Smooth muscle cell (in vitro differentiated cells): ENCODE data around the gene GATAD2A. TPM values are rescaled to one million over a fixed set of nuclear protein-coding genes. Genes with fewer than 3 reads are reported as not detected.
A peak's percentile ranks its signal among the peaks of the same experiment; 100 is the strongest.

Source experiments
- DNase-seq: peaks from one replicate; lab custom pipeline; 2025; ENCODE audit not compliant: unreplicated experiment; lab: John Stamatoyannopoulos, UW
- H2AFZ ChIP-seq: fragments of 200-600 bp; sonication (generic); 2 replicates; pipeline ENCODE4 v1.6.0; 2016; ENCODE audit warnings: antibody characterized with exemption, low read depth, mild to moderate bottlenecking
- H3F3A ChIP-seq: fragments of 200-600 bp; sonication (generic); 2 replicates; pipeline ENCODE4 v1.6.0; 2017; ENCODE audit warnings: antibody characterized with exemption, low read depth
- H3K27ac ChIP-seq: fragments of 200-600 bp; sonication (generic); 2 replicates; pipeline ENCODE4 v1.5.1; 2016; ENCODE audit warnings: low read depth, mild to moderate bottlenecking
- H3K27me3 ChIP-seq: fragments of 200-600 bp; sonication (generic); 2 replicates; pipeline ENCODE4 v1.6.1; 2016; ENCODE audit warnings: low read depth, mild to moderate bottlenecking
- H3K36me3 ChIP-seq: fragments of 200-600 bp; sonication (generic); 2 replicates; pipeline ENCODE4 v1.5.1; 2016; ENCODE audit warnings: low read depth
- H3K4me1 ChIP-seq: fragments of 200-600 bp; sonication (generic); 2 replicates; pipeline ENCODE4 v1.5.1; 2016; ENCODE audit warnings: low read depth
- H3K4me2 ChIP-seq: fragments of 200-600 bp; sonication (generic); 2 replicates; pipeline ENCODE4 v1.6.0; 2016; ENCODE audit warnings: mild to moderate bottlenecking
- H3K4me3 ChIP-seq: fragments of 200-600 bp; sonication (generic); 2 replicates; pipeline ENCODE4 v1.5.1; 2016; ENCODE audit warnings: mild to moderate bottlenecking
- H3K79me2 ChIP-seq: fragments of 200-600 bp; sonication (generic); 2 replicates; pipeline ENCODE4 v1.6.0; 2016; ENCODE audit warnings: low read depth, mild to moderate bottlenecking
- H3K9ac ChIP-seq: fragments of 200-600 bp; sonication (generic); 2 replicates; pipeline ENCODE4 v1.6.0; 2016; ENCODE audit warnings: low read depth
- H3K9me3 ChIP-seq: fragments of 200-600 bp; sonication (generic); replicated peaks from 2 replicates; pipeline ENCODE4 v1.5.1; 2016; ENCODE audit warnings: low read depth
- H4K20me1 ChIP-seq: fragments of 200-600 bp; sonication (generic); 2 replicates; pipeline ENCODE4 v1.6.0; 2016; ENCODE audit warnings: low read depth
- WGBS: methylation state at CpG from one replicate; pipeline ENCODE4 v1.1.7; 2016; ENCODE audit warnings: low lambda C conversion rate; 5-methylcytosine and 5-hydroxymethylcytosine counted together
- polyA plus RNA-seq: library from polyadenylated mRNA; unstranded; fragments of >200 nt; fragmentation: Nextera tagmentation; extraction: Ambion mirVana; gene quantifications from 2 replicates; pipeline ENCODE4 v1.2.1, GENCODE V29; 2016
- total RNA-seq: library from RNA; depleted of rRNA; stranded (reverse); fragments of >200 nt; gene quantifications from 2 replicates; pipeline ENCODE4 v1.2.3, GENCODE V29; 2014
- TF ChIP-seq, protein P1 (sequence below): fragments of 200-600 bp; sonication (generic); IDR thresholded peaks from 2 replicates; pipeline ENCODE4 v1.5.1; 2017; ENCODE audit warnings: borderline replicate concordance, mild to moderate bottlenecking, antibody characterized with exemption; ENCODE audit not compliant: insufficient read depth, poor library complexity, severe bottlenecking

Gene GATAD2A
- total and polyA plus RNA-seq, 2 experiments from 2014 or later = 26.8 to 27.0 TPM

DNA sequence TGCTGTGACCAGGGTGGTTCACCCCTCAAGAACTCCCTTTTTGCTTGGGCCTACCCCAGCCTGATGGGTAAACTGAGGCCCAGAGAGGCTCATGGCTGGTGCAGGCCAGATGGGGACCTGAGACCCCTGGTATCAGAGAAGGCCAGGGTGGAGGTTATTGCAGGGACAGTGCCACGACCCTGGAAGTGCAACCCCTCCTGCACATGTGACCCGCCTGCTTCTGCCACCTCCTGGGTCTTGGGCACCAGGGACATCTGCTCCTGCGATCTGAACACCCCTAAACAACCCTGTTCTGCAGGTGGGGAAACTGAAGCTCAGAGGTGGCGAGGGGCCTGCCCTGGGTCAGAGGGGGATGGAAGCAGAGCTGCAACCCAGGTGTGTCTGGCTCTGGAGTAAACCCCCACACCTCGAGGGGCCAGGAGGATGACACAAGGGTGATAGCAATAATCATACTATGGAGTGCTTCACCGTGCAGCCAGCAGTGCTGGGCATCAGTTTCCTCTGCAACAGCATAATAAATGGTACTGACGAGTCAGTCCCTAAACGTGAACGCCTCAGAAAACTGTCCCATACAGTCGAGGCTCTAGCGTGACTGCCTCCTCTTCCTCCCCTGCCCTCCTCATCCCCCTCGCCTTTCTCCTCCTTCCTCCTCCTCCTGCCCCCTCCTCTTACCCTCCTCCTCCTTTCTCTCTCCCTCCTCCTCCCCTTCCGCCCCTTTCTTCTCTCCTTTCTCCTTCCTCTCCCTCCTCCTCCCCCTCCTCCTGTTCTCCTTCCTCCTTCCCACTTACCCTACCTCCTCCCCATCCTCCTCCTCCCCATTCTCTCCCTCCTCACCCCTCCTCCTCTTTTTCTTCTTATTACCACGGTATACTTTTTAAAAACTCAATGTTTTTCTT lies 127.6 kb downstream of the GATAD2A start:
- H3K9ac ChIP-seq = no peak overlapping the region
- H3K9me3 ChIP-seq = no peaks in the 10 kb centered on the region
- no peaks in the 10 kb centered on the region for H3K4me1 ChIP-seq
- peak overlapping the region; percentile 14 for H3K4me2 ChIP-seq
- no peaks in the 10 kb centered on the region for H3K27me3 ChIP-seq
- no peaks in the 10 kb centered on the region for H3K36me3 ChIP-seq
- H2AFZ ChIP-seq = no peak overlapping the region
- H3K79me2 ChIP-seq = no peaks in the 10 kb centered on the region
- H4K20me1 ChIP-seq = no peaks in the 10 kb centered on the region
- no peak overlapping the region for H3K4me3 ChIP-seq
- WGBS = 78% methylated on average over 12 of the region's 14 CpGs
- no peaks in the 10 kb centered on the region for H3F3A ChIP-seq
- peak overlapping the region; percentile 35 for H3K27ac ChIP-seq
- DNase-seq = no peak
- TF ChIP-seq, protein P1, sequence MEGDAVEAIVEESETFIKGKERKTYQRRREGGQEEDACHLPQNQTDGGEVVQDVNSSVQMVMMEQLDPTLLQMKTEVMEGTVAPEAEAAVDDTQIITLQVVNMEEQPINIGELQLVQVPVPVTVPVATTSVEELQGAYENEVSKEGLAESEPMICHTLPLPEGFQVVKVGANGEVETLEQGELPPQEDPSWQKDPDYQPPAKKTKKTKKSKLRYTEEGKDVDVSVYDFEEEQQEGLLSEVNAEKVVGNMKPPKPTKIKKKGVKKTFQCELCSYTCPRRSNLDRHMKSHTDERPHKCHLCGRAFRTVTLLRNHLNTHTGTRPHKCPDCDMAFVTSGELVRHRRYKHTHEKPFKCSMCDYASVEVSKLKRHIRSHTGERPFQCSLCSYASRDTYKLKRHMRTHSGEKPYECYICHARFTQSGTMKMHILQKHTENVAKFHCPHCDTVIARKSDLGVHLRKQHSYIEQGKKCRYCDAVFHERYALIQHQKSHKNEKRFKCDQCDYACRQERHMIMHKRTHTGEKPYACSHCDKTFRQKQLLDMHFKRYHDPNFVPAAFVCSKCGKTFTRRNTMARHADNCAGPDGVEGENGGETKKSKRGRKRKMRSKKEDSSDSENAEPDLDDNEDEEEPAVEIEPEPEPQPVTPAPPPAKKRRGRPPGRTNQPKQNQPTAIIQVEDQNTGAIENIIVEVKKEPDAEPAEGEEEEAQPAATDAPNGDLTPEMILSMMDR = no peak

DNA sequence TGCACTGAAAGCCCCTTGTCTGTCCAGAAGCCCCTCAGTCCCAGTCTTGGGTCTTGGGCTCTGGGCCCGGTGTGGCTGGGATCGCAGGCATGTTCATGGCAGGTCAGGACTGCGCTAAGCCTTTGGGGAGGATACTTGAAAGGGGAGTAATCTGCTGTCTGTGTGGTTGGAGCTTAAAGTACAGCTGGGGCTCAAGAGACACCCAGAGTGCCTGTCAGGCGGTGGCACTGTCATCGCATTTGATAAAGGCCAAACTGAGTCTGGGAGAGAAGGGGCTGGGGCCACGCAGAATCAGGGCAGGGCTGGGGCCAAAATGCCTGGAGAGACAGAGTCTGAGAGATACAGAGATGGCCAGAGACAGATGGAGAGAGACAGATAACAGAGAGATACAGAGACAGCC lies 128.4 kb downstream of the GATAD2A start:
- Histone ChIP-seq H2AFZ (no peak overlapping the region), H3K9me3 (no peaks in the 10 kb centered on the region), H3K9ac (no peak overlapping the region), H4K20me1 (no peaks in the 10 kb centered on the region), H3K36me3 (no peaks in the 10 kb centered on the region), H3F3A (no peaks in the 10 kb centered on the region), H3K27ac (peak overlapping the region; percentile 35), H3K4me1 (peaks cover 4% of the 10 kb centered on the region), H3K79me2 (no peaks in the 10 kb centered on the region), H3K4me2 (peak overlapping the region; percentile 14), H3K4me3 (no peak overlapping the region), H3K27me3 (no peaks in the 10 kb centered on the region)
- WGBS = 26% methylated on average over 6 of the region's 6 CpGs
- DNase-seq = no peak
- TF ChIP-seq, protein P1 = no peak

DNA sequence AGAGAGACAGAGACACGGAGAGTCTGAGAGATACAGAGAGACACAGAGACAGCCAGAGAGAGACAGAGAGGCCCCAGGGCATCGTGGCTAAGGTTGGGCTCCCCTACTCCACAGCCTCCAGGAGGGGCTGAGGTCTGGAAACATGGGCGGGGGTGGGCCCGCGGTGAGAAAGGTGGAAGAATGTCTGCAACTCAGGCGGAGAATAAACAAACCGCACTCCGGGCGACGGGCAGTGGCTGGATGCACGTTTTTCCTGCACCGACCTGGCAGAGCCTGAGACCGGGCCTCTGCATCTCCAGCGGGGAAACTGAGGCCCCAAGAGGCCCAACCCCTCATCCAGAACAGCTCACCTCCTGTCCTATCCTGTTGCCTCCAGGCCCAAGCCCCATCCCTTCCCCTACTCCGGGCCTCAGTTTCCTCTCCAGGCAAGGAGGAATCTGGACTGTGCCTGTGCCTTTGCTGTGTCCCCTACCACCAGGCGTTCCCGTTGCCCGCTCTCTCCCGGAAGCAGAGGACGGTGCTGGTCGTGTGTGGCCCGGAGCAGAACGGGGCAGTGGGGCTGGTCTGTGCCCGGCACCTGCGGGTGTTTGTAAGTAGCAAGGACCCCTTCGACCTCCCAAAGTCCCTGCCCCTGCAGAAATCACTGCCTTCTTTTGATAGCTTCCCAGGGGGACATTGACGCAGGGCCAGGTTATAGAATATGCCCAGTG lies 129.2 kb downstream of the GATAD2A start:
- DNase-seq = no peak
- H4K20me1 ChIP-seq = no peaks in the 10 kb centered on the region

More for the DNA sequence above, 129.2 kb downstream of the GATAD2A start:
- Histone ChIP-seq H3K4me2 (no peak overlapping the region), H3K9me3 (no peaks in the 10 kb centered on the region), H3F3A (no peaks in the 10 kb centered on the region), H3K27ac (no peak overlapping the region), H3K36me3 (no peaks in the 10 kb centered on the region), H3K4me1 (peaks cover 4% of the 10 kb centered on the region), H3K9ac (no peak overlapping the region), H3K79me2 (no peaks in the 10 kb centered on the region), H2AFZ (no peak overlapping the region), H3K4me3 (no peak overlapping the region), H3K27me3 (no peaks in the 10 kb centered on the region)
- 86% methylated on average over 25 of the region's 27 CpGs for WGBS
- TF ChIP-seq, protein P1 = no peak
